HG03457 (cell line): ENCODE data around the gene FOXC1.

Source experiments
- ATAC-seq: cut with Tn5 transposase; IDR thresholded peaks from one replicate; pipeline ENCODE4 v1.9.1; 2021; ENCODE audit warnings: moderate number of reproducible peaks; ENCODE audit not compliant: unreplicated experiment

Gene FOXC1

DNA sequence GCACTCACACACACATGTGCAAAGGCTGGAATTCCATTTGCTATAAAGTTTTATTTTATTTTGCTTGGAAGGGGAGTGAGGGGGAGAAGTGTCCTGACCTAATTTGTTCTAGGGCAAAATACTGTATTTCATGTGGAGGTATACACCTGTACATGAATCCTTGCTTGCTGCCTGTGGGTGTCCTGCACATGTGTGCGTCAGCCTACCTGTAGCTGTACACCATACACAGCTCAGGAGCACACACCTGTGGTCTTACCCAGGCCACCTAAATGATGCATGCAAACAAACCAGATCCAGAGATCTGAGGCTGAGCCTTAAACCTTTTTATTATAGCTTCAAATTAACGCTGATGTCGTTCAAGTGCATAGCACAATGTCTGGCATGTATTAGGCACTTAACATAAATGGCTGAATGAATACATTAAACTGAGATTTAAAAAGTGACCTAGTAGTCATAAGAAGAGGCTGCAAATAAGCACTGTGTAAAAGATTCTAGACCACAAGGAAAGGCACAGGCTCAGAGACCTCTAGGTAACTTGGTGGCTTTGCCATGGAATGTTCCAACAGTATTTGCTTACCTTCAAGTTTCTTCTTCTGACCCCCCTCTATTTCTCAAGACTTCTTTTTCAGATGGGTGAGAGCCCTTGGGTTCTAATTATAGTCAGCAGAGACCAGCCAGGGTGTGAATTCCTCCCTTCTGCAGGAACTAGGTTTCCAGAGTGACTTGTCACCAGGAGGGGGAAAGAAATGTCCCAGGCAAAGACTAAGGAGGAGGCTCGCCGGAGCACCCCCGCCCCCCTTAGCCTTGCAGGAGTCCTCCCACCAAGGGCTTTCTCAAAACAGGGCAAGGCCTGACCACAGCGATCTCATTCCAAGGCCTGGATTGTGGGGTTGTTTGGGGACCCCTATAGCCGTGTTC, 13.4 kb downstream of the FOXC1 start:
- no peak for ATAC-seq

DNA sequence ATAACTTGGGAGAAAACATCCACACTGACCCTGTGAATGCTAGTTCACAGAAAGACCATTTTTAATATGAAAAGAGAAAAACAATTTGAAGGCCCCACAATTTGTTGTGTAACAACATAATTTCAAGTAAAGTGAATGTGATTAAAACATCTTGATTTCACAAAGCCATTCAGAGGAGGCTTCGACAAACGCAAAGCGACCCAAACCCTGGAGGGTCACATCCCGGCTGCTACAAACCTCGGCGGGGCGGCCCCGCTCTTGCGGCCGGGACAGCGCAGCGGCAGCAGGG, 14.0 kb downstream of the FOXC1 start:
- no peak for ATAC-seq

DNA sequence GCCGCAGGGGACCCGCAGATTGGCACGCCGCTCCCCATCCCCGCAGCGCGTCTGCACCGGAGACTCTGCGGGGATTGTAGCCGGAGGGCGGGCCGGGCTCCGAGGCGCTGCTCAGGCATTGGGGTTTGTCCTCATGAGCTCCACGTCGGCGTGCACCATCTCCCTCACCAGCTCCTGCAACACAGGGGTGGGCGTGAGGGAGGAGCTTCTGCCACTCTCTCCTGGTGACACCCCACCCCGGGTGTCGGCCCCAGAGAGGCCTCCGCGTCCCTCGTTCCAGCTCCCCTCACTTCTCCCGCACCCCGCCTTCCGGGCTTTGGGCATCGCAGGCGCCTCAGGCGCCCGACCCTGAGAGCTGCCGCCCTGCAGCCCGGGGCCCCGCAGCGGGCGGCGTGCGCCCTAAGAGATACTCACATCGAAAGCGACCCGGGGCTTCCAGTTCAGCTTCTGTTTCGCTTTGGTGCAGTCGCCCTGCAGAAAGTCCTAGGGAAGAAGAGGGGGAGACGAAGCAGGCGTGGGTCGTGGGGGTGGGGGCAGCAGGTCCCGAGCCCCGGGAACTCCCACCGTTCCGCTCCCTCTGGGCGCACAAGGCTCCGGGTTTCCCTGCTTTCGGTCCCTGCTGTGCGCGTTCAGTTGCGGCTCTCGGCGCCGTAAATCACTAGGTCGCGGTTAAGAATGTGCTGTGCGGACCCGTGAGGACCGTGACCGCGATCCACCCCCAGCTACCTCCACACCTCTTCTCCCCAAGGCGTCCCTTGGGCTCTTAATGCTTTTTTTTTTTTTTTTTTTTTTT, 14.5 kb downstream of the FOXC1 start:
- no peak for ATAC-seq

- ATAC-seq: no peak
These were observed 15.4 kb downstream of the FOXC1 start for GRCh38 chr6:1624851-1625781.

DNA sequence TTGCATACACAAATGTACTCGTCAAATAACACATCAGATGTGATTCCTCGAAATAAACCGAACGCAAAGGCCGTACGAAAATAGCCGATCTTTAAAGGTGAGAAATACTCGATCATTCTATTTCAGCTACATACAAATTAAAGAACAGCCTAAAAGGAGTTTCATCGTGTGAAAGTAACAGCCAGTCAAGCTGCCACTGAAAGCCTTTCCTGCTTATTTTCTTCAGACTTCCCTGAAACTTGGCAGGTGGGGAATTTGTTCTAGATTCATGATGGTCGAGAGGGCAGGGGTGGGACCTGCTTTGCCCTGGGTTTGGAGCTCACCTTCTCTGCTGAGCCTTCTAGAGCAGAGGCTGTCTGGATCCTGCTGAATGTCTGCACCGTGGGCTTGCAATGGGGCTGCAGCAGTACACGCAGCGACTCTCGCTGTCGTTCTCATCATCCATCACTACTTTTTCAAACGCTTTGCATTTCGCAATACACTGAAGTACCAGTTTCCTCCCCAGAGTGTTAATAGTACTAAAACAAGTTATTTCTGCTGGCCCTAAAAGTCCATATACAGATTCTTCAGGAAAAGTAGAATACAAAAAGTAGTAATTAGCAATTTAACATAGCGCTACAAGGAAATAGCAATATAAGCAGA, 16.2 kb downstream of the FOXC1 start:
- ATAC-seq: no peak

- no peak for ATAC-seq
These were observed 16.8 kb downstream of the FOXC1 start for GRCh38 chr6:1626481-1626880.

GRCh38 chr6:1627827-1628560, 18.3 kb downstream of the FOXC1 start:
- no peak for ATAC-seq

DNA sequence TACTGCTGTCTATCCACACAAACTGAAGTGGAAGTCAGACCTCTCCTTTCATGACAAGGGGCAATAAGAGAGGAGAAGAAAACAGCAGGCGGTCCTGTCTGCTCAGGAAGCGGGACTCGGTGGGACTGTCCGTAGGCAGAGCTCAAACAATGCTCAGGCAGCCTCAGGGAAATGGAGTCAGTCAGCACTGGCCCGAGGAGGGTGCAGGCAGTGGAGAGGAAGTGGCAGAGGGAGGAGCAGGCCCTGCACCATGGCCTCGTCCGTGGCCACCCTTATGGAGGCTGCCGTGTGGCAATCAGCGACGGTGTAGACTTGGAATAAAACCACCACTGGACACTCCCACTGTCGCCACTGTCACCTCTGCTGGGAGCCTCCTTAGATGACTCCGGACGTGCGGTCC, 19.6 kb downstream of the FOXC1 start:
- ATAC-seq: no peak

DNA sequence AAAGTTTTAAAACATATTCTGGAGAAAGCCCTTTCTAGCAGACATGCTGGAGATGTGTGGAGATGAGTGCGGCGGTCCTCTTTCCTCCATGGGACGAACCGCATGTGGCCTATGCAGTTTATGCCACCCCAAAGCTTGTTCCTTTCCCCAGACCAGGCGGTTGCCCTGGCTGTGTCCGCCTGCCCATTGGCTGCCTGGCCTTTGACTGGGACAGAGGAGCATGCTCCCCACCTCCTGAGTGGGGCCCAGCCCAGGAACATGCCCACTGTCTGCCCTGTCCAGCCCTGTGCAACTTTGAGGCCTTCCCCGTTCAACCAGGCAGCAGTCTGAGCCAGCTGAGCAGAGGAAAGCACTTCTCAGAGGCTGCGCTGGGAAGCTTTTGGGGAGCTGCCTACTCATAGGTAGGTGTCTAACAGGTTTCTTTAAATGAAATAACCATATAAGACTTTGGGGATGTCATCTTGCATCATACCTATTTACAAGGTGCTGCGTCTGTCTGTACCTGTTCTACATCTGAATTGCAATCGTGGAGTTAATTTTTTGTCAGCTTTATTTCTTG, 20.6 kb downstream of the FOXC1 start:
- ATAC-seq: no peak

GRCh38 chr6:1630771-1631217, 21.1 kb downstream of the FOXC1 start:
- no peak for ATAC-seq

DNA sequence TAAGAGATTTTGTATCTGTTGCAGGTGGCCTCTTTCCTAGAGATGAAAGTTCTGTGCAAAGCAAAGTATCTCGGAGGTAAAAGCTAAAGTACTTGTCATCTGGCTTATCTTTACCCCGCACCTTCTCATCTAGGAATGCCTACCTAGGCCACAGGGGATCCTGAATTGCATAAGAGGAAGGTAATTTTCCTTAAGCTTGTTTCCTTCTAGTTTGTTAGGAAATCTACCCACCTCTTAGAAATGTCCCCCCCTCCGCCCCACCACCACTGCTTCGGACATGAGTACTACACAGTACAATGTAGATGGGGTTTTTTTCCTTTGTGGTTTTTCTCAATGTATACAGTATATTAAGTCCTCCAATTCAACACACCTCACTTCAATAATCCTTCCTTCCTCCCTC, 21.5 kb downstream of the FOXC1 start:
- ATAC-seq: no peak

GRCh38 chr6:1633366-1634021, 23.8 kb downstream of the FOXC1 start:
- no peak for ATAC-seq

GRCh38 chr6:1634081-1634480, 24.4 kb downstream of the FOXC1 start:
- no peak for ATAC-seq

DNA sequence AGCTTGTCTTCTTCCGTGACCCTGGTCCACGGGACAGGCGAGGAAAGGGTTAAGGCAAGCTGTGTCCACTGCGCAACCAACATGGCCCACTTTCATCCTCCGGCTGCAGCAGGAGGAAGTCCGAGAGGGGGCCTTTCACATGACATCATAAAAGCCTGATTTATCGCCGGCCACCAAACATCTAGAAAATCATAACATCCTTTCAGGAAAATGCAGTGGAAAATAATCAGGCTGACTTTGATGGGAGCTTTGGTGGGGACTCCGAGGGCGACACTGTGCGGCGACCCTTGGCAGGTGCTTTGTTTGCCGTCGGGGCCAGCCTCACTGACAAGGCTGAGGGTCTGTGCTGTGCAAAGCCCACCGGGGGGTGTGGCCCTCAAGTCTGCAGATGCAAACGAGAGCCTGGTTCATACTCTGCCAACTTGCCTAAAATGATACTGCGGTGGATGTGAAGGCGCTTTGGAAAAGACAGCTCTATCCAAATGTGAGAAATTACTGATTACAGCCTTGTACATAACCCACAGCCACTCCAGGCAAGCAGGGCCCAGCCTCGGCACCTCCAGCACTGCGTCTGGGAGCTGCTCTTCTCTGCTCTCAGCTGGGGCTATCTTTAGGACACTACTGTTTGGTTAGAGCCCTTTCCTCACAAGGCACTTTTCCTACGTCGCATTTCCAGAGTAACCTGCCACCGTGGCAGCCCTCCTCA, 25.7 kb downstream of the FOXC1 start:
- ATAC-seq: no peak

- no peak for ATAC-seq
These were observed 26.6 kb downstream of the FOXC1 start for GRCh38 chr6:1636272-1636825.

DNA sequence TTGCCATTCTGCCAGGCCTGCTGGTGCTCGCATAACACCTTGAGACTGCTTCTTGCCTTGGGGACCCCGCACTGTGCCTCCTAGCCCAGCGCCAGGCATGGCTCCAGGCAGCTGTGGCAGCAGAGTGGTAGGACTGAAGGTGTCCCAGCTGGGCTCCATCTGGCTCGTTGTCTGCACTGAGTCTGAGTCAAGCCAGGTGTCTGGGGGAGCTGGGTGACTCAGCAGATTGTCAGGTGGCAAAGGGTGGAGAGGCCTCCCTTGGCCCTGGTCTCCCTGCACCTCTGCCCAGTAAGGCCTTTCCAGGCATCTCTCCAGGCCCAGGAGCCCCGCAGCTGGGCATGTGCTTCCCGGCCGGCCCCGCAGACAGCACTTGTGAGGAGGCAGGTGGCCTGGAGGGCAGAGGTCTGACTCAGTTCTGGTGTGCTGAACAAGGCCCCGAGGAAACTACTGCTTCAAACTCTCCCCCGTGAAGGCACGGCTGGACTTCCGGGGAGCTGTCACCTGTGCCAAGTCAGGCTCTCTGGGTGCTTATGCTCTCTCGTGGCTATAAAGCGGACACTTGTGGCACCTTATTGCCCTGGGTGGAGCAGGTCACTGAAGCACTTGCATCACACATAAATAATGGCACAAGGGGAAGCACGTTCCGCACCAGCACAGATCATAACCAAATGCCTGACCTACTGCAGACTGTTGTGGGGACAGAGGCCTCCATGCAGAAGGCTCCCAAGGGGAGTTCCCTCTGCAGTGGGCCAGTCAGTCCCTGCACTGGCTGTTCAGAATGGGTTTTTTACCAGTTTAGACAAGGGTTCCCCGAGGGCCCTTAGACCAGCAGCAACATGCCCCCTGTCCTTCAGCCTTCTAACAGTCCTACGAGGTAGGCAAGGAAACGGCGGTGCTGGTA, 27.5 kb downstream of the FOXC1 start:
- ATAC-seq: no peak

- no peak for ATAC-seq
These were observed 29.7 kb downstream of the FOXC1 start for GRCh38 chr6:1639430-1639829.
